K562 (cell line): Measurements from ENCODE around the gene DCAF11. TPM values are rescaled to one million over a fixed set of nuclear protein-coding genes. Genes with fewer than 3 reads are reported as not detected.

Experiments
- BRCA1 ChIP-seq, 2 experiments: fragments of 450-650 bp in 1 of 2; sonication (generic) in 1 of 2; formaldehyde crosslinking in 1 of 2; IDR thresholded peaks; 2 replicates each; pipeline versions ENCODE4 v1.5.0 to v1.6.1; 2017 to 2020; ENCODE audit warnings: mild to moderate bottlenecking in 1 of 2, missing genetic modification reagents in 1 of 2
- CBX8 ChIP-seq: fragments of 200-600 bp; sonication (generic); IDR thresholded peaks from 2 replicates; pipeline ENCODE4 v1.6.1; 2012; ENCODE audit warnings: borderline replicate concordance, mixed run types, low read depth, mild to moderate bottlenecking, moderate library complexity, mixed read lengths, low read length, control low read depth, inconsistent platforms; ENCODE audit not compliant: poor library complexity, severe bottlenecking; ENCODE audit errors: extremely low read depth
- DDX20 ChIP-seq: fragments of 450-650 bp; IDR thresholded peaks from 2 replicates; pipeline ENCODE4 v1.6.1; 2016; ENCODE audit warnings: missing genetic modification characterization, low read depth, mild to moderate bottlenecking, missing compliant biosample characterization, moderate library complexity
- ELK1 ChIP-seq: sonication (generic); formaldehyde crosslinking; IDR thresholded peaks from 2 replicates; pipeline ENCODE4 v1.8.1; 2022; ENCODE audit warnings: missing genetic modification reagents
- ETV1 ChIP-seq: fragments of 450-650 bp; conservative IDR thresholded peaks from 2 replicates; pipeline ENCODE4 v1.6.1; 2016; ENCODE audit warnings: missing genetic modification characterization, control low read depth, low read depth, missing compliant biosample characterization
- HES1 ChIP-seq: fragments of 450-650 bp; IDR thresholded peaks from 2 replicates; pipeline ENCODE4 v1.6.1; 2016; ENCODE audit warnings: low read depth, mild to moderate bottlenecking, moderate library complexity
- MAFK ChIP-seq: IDR thresholded peaks from 2 replicates; pipeline ENCODE4 v1.6.1; 2011; ENCODE audit warnings: low read length, improper control_type of control experiment
- MYC ChIP-seq, 2 experiments: fragments of 250-450 bp in 1 of 2; sonication (Bioruptor Pico) in 1 of 2; IDR thresholded peaks; 2 replicates each; pipeline versions ENCODE4 v1.5.1 to v1.6.1; 2012 to 2021; ENCODE audit warnings: low read depth in 2 of 2, borderline replicate concordance in 1 of 2, improper control_type of control experiment in 1 of 2, low read length in 1 of 2, mild to moderate bottlenecking in 1 of 2, moderate library complexity in 1 of 2
- NELFE ChIP-seq: IDR thresholded peaks from 2 replicates; pipeline ENCODE4 v1.6.1; 2011; ENCODE audit warnings: mild to moderate bottlenecking; ENCODE audit not compliant: insufficient read depth, insufficient read length
- NFIX ChIP-seq: fragments of 250-450 bp; sonication (Bioruptor Pico); IDR thresholded peaks from 2 replicates; pipeline ENCODE4 v1.4.0; 2020; ENCODE audit warnings: low read depth, mild to moderate bottlenecking, moderate library complexity
- POLR2G ChIP-seq: fragments of 200-400 bp; formaldehyde crosslinking; IDR thresholded peaks from 2 replicates; pipeline ENCODE4 v1.6.1; 2017; ENCODE audit warnings: low read depth, mild to moderate bottlenecking, antibody characterized with exemption, low read length, moderate library complexity
- POLR2H ChIP-seq: IDR thresholded peaks from 2 replicates; pipeline ENCODE4 v1.6.1; 2016; ENCODE audit warnings: missing genetic modification characterization, low read depth, mild to moderate bottlenecking, control low read depth, missing compliant biosample characterization, moderate library complexity
- SNIP1 ChIP-seq: fragments of 450-650 bp; IDR thresholded peaks from 2 replicates; pipeline ENCODE4 v1.7.1; 2017; ENCODE audit warnings: low read depth, mild to moderate bottlenecking
- ZBTB9 ChIP-seq: fragments of 450-650 bp; formaldehyde crosslinking; IDR thresholded peaks from 2 replicates; pipeline ENCODE4 v1.4.0; 2020; ENCODE audit warnings: mild to moderate bottlenecking, moderate library complexity
- ZKSCAN1 ChIP-seq: fragments of 150-350 bp; IDR thresholded peaks from 2 replicates; pipeline ENCODE4 v1.6.1; 2016; ENCODE audit warnings: low read depth, low read length
- ZNF551 ChIP-seq: fragments of 250-450 bp; sonication (Bioruptor Pico); IDR thresholded peaks from 2 replicates; pipeline ENCODE4 v1.5.0; 2021; ENCODE audit warnings: mild to moderate bottlenecking, moderate library complexity
- ZNF609 ChIP-seq: sonication (generic); formaldehyde crosslinking; IDR thresholded peaks from 2 replicates; pipeline ENCODE4 v1.8.1; 2023; ENCODE audit warnings: missing genetic modification reagents, mild to moderate bottlenecking, borderline replicate concordance
- polyA plus RNA-seq, 8 experiments: library from polyadenylated mRNA; depleted of rRNA in 4 of 8; stranded (reverse) in 5 of 8; unstranded in 3 of 8; fragments of >200 nt; fragmentation: Nextera tagmentation in 2 of 8; fragmentation: Illumina TruSeq in 1 of 8; extraction: Ambion mirVana in 2 of 8; extraction: Trizol in 1 of 8; gene quantifications; 2 replicates each; pipeline versions ENCODE4 v1.2.1 to v1.2.3, GENCODE V29; 2011 to 2014; ENCODE audit warnings: inconsistent platforms in 1 of 8, missing spikeins in 1 of 8
- total RNA-seq, 7 experiments: library from RNA; depleted of rRNA in 6 of 7; stranded (reverse); fragments of >200 nt in 6 of 7; fragmentation: Illumina TruSeq in 2 of 7; extraction: Trizol in 2 of 7; gene quantifications; 2 replicates each; pipeline versions ENCODE4 v1.2.1 to v1.2.3, GENCODE V29; 2011 to 2021; ENCODE audit warnings: low replicate concordance in 1 of 7

The DCAF11 gene
- total and polyA plus RNA-seq, 9 of the 15 experiments (the other 6 are each of a cell fraction or from before 2014, with no cell fraction given): 8.5 to 46.2 (median 36.4) TPM

- no peak for TF ChIP-seq ZNF609
- no peak for TF ChIP-seq CBX8
- TF ChIP-seq POLR2G: no peak
- TF ChIP-seq ZBTB9: no peak
- 0 out of 2 replicates have a peak, but pooled peaks have one; percentile 2 for TF ChIP-seq MAFK
- TF ChIP-seq POLR2H (tag): no peak
- TF ChIP-seq ETV1 (tag): no peak
- TF ChIP-seq DDX20 (tag): no peak
- no peak for TF ChIP-seq NELFE
- no peak for TF ChIP-seq SNIP1
- TF ChIP-seq ZNF551 (CRISPR knock-in tag): no peak
- peak; percentile 89 for TF ChIP-seq MYC (IDR thresholded peaks at IDR 0.05; ENCODE audit: low read depth, low read length)
- no peak for TF ChIP-seq MYC (CRISPR knock-in tag; IDR thresholded peaks at IDR 0.05; ENCODE audit: borderline replicate concordance, low read depth)
- no peak for TF ChIP-seq BRCA1 (IDR thresholded peaks at IDR 0.05)
- no peak for TF ChIP-seq BRCA1 (CRISPR knock-in tag; IDR thresholded peaks at IDR 0.05)
- TF ChIP-seq HES1: no peak
- 0 out of 2 replicates have a peak, but pooled peaks have one; percentile 1 for TF ChIP-seq NFIX (CRISPR knock-in tag)
- TF ChIP-seq ZKSCAN1: no peak
- no peak for TF ChIP-seq ELK1 (CRISPR knock-in tag)
Measured at GRCh38 chr14:24160850-24161804, 46.5 kb downstream of the DCAF11 start, which contains the start of gene IRF9 (continued).
